Uterus (tissue), 2 donors: ENCODE data around the gene VPS26B.

Experiments used
- POLR2A ChIP-seq, 2 donors: fragments of 450-650 bp; IDR thresholded peaks; one replicate each; pipeline ENCODE4 v1.6.1; 2016; ENCODE audit warnings: antibody characterized with exemption in 2 of 2, mild to moderate bottlenecking in 1 of 2, moderate library complexity in 1 of 2
- TF ChIP-seq, protein P1 (sequence below), 4 experiments: fragments of 200-600 bp in 2 of 4; fragments of 450-650 bp in 2 of 4; sonication (generic) in 2 of 4; IDR thresholded peaks; one replicate each; pipeline ENCODE4 v1.5.1; 2016 to 2019; ENCODE audit warnings: antibody characterized with exemption in 4 of 4, mild to moderate bottlenecking in 2 of 4, moderate library complexity in 1 of 4

DNA sequence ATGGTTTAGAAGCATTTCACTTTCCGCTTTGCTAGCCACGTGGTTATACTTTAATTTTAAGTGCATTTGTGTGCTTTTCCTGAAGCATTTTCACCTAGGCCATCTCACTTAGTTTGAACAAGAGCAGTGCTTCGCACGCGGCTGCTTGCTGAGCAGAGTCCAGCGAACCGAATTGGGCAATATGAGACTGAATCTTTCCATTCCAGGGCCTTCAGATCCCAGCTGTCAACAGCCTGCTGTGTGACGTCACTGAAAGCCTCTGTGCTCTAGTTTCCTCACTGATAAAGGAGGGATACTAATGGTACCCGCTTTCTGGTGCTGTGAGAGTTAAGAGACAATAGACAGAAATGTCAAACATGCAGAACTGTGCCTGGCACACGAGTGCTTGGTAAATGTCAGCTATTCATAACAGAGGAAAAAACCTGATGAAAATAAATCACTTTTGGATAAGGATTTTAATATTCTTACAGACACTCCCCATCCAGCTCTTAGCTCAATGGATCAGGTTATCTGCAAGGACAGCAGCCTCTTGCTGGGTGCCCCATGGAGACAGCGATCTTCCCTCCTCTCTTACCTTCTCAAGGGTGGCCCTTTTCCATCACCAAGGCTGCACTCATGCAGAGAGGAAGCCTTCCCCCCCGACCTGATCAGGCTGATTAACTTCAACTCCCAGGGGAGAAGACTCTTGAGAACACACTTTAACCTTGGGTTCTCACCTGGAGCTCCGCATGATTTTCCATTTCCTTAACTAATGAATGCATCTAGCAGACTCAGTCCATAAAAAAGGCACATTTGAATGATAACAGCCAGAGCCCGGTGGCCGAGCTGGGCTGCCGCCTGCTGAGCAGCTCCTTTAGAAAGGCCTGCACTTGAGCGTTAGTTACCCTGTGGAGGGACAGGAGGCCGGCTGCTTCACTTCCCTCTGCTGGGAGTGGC lies 48.2 kb downstream of the VPS26B start:
- no peak for TF ChIP-seq POLR2A (IDR thresholded peaks at IDR 0.05)
- TF ChIP-seq, protein P1, sequence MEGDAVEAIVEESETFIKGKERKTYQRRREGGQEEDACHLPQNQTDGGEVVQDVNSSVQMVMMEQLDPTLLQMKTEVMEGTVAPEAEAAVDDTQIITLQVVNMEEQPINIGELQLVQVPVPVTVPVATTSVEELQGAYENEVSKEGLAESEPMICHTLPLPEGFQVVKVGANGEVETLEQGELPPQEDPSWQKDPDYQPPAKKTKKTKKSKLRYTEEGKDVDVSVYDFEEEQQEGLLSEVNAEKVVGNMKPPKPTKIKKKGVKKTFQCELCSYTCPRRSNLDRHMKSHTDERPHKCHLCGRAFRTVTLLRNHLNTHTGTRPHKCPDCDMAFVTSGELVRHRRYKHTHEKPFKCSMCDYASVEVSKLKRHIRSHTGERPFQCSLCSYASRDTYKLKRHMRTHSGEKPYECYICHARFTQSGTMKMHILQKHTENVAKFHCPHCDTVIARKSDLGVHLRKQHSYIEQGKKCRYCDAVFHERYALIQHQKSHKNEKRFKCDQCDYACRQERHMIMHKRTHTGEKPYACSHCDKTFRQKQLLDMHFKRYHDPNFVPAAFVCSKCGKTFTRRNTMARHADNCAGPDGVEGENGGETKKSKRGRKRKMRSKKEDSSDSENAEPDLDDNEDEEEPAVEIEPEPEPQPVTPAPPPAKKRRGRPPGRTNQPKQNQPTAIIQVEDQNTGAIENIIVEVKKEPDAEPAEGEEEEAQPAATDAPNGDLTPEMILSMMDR (IDR thresholded peaks at IDR 0.05) = no peak
